GM13976 (cell line): ENCODE results near the gene PFDN4.

ENCODE experiments used
- DNase-seq: peaks from one replicate; pipeline ENCODE4 v3.0.0; 2012; ENCODE audit warnings: low spot score
- in situ Hi-C: fragments of 300-500 bp; cut with MboI; formaldehyde crosslinking; loops from one replicate; pipeline ENCODE4 v1.12.0; 2022; ENCODE audit warnings: low sequenced_read_pairs, mixed read lengths, inconsistent platforms; ENCODE audit not compliant: unreplicated experiment
- TF ChIP-seq, protein P1 (sequence below): IDR thresholded peaks from 2 replicates; pipeline ENCODE4 v1.5.1; 2012; ENCODE audit warnings: borderline replicate concordance, mild to moderate bottlenecking; ENCODE audit not compliant: insufficient read depth; ENCODE audit errors: extremely low read depth, missing control alignments, control extremely low read depth

PFDN4 gene

GRCh38 chr20:54161821-54162149, 46.1 kb upstream of the PFDN4 start:
- in situ Hi-C loops: no loop called here
- DNase-seq: no peak
- TF ChIP-seq, protein P1, sequence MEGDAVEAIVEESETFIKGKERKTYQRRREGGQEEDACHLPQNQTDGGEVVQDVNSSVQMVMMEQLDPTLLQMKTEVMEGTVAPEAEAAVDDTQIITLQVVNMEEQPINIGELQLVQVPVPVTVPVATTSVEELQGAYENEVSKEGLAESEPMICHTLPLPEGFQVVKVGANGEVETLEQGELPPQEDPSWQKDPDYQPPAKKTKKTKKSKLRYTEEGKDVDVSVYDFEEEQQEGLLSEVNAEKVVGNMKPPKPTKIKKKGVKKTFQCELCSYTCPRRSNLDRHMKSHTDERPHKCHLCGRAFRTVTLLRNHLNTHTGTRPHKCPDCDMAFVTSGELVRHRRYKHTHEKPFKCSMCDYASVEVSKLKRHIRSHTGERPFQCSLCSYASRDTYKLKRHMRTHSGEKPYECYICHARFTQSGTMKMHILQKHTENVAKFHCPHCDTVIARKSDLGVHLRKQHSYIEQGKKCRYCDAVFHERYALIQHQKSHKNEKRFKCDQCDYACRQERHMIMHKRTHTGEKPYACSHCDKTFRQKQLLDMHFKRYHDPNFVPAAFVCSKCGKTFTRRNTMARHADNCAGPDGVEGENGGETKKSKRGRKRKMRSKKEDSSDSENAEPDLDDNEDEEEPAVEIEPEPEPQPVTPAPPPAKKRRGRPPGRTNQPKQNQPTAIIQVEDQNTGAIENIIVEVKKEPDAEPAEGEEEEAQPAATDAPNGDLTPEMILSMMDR: no peak

- in situ Hi-C loops: no loop called here
- no peak for DNase-seq
- TF ChIP-seq, protein P1: no peak
Observed at GRCh38 chr20:54162378-54163009, 45.4 kb upstream of the PFDN4 start.

GRCh38 chr20:54163402-54163801, 44.5 kb upstream of the PFDN4 start:
- no peak for DNase-seq
- in situ Hi-C loops: no loop called here
- TF ChIP-seq, protein P1: no peak

GRCh38 chr20:54165014-54165413, 42.9 kb upstream of the PFDN4 start:
- TF ChIP-seq, protein P1: no peak
- no peak for DNase-seq
- in situ Hi-C loops: no loop called here

- in situ Hi-C loops: no loop called here
- DNase-seq: no peak
- TF ChIP-seq, protein P1: no peak
Observed at GRCh38 chr20:54165803-54166202, 42.1 kb upstream of the PFDN4 start.

- DNase-seq: no peak
- in situ Hi-C loops: no loop called here
- TF ChIP-seq, protein P1: no peak
Observed at GRCh38 chr20:54166987-54167662, 40.8 kb upstream of the PFDN4 start.
